ENCODE results near the gene MMEL1. TPM values are rescaled to one million over a fixed set of nuclear protein-coding genes. Genes with fewer than 3 reads are reported as not detected.

MMEL1 gene
- total and polyA plus RNA-seq, 3 donors from 2014 or later = 17.2 to 36.4 (median 18.8) TPM

GRCh38 chr1:2609319-2610035 lies 23.3 kb downstream of the MMEL1 start:
- no peaks in the 10 kb centered on the region for H3K9me3 ChIP-seq
- no peaks in the 10 kb centered on the region for H3K27me3 ChIP-seq
- peak; percentile 9 for DNase-seq
- TF ChIP-seq CTCF (IDR thresholded peaks at IDR 0.05) = no peak
- no peak for TF ChIP-seq POLR2A (IDR thresholded peaks at IDR 0.05)
- WGBS, 2 donors = 86 to 87% methylated on average over 23 to 34 of the region's 34 CpGs
- H3K27ac ChIP-seq = no peak overlapping the region
- H3K4me1 ChIP-seq = peaks cover 11% of the 10 kb centered on the region
- no peaks in the 10 kb centered on the region for H3K36me3 ChIP-seq (ENCODE audit: low read depth, missing control alignments)
- intact Hi-C loops (cut with DNase I; ENCODE audit: low total_unique reads) = no loop called here
- no peak overlapping the region for H3K4me3 ChIP-seq

GRCh38 chr1:2607641-2608091 lies 25.1 kb downstream of the MMEL1 start:
- peak; percentile 69 for DNase-seq
- no peaks in the 10 kb centered on the region for H3K36me3 ChIP-seq (ENCODE audit: low read depth, missing control alignments)
- peaks cover 11% of the 10 kb centered on the region for H3K4me1 ChIP-seq
- H3K27me3 ChIP-seq = no peaks in the 10 kb centered on the region
- intact Hi-C loops (cut with DNase I; ENCODE audit: low total_unique reads) = no loop called here
- TF ChIP-seq POLR2A (IDR thresholded peaks at IDR 0.05) = no peak
- TF ChIP-seq CTCF (IDR thresholded peaks at IDR 0.05) = no peak
- H3K9me3 ChIP-seq = no peaks in the 10 kb centered on the region
- 48 to 65% methylated on average over 4 to 13 of the region's 13 CpGs for WGBS, 2 donors
- no peak overlapping the region for H3K27ac ChIP-seq
- H3K4me3 ChIP-seq = no peak overlapping the region

GRCh38 chr1:2606881-2607621 lies 25.8 kb downstream of the MMEL1 start:
- intact Hi-C loops (cut with DNase I; ENCODE audit: low total_unique reads) = no loop called here
- no peak for TF ChIP-seq CTCF (IDR thresholded peaks at IDR 0.05)
- no peak for TF ChIP-seq POLR2A (IDR thresholded peaks at IDR 0.05)
- WGBS, 2 donors = 67 to 75% methylated on average over 26 to 36 of the region's 36 CpGs
- Histone ChIP-seq H3K36me3 (ENCODE audit: low read depth, missing control alignments) (no peaks in the 10 kb centered on the region), H3K4me3 (no peak overlapping the region), H3K27ac (no peak overlapping the region), H3K9me3 (no peaks in the 10 kb centered on the region), H3K4me1 (peaks cover 11% of the 10 kb centered on the region), H3K27me3 (no peaks in the 10 kb centered on the region)
- DNase-seq = no peak

- no peak overlapping the region for H3K27ac ChIP-seq
- H3K4me3 ChIP-seq = no peak overlapping the region
- WGBS, 2 donors = 85 to 98% methylated on average over 12 to 14 of the region's 15 CpGs
- H3K27me3 ChIP-seq = no peaks in the 10 kb centered on the region
- TF ChIP-seq CTCF (IDR thresholded peaks at IDR 0.05) = no peak
- no peak for TF ChIP-seq POLR2A (IDR thresholded peaks at IDR 0.05)
- no peaks in the 10 kb centered on the region for H3K36me3 ChIP-seq (ENCODE audit: low read depth, missing control alignments)
- no peak for DNase-seq
- intact Hi-C loops (cut with DNase I; ENCODE audit: low total_unique reads) = no loop called here
- H3K4me1 ChIP-seq = peaks cover 11% of the 10 kb centered on the region
- no peaks in the 10 kb centered on the region for H3K9me3 ChIP-seq
Observed at GRCh38 chr1:2606396-2606880, 26.4 kb downstream of the MMEL1 start.

All from testis (tissue), 3 donors.